Neural cell (in vitro differentiated cells): ENCODE data around the gene SLC25A21. TPM values are rescaled to one million over a fixed set of nuclear protein-coding genes. Genes with fewer than 3 reads are reported as not detected.

Source experiments
- H2AFZ ChIP-seq: fragments of 200-600, 300-800 bp; sonication (generic), shearing (Covaris generic); 2 replicates; pipeline ENCODE4 v1.6.0; 2014; ENCODE audit warnings: low read depth, mild to moderate bottlenecking, antibody characterized with exemption, low read length, moderate library complexity
- H3F3A ChIP-seq: fragments of 200-600 bp; shearing (Covaris generic); 2 replicates; pipeline ENCODE4 v1.6.1; 2016; ENCODE audit warnings: mild to moderate bottlenecking, moderate library complexity, mixed read lengths, antibody characterized with exemption, low read length; ENCODE audit not compliant: insufficient read depth, poor library complexity, severe bottlenecking
- H3K27ac ChIP-seq: fragments of 200-600, 300-800 bp; sonication (generic), shearing (Covaris generic); 2 replicates; pipeline ENCODE4 v1.5.1; 2014; ENCODE audit warnings: mild to moderate bottlenecking, low read length, moderate library complexity
- H3K27me3 ChIP-seq: fragments of 300-800, 200-600 bp; sonication (generic), shearing (Covaris generic); 2 replicates; pipeline ENCODE4 v1.6.0; 2014; ENCODE audit warnings: mild to moderate bottlenecking, low read depth, low read length, moderate library complexity; ENCODE audit not compliant: insufficient read depth
- H3K36me3 ChIP-seq: fragments of 300-800, 200-600 bp; sonication (generic), shearing (Covaris generic); 2 replicates; pipeline ENCODE4 v1.5.1; 2014; ENCODE audit warnings: mild to moderate bottlenecking, antibody characterized with exemption, low read length, moderate library complexity; ENCODE audit not compliant: insufficient read depth
- H3K4me2 ChIP-seq: fragments of 300-800, 200-600 bp; sonication (generic), shearing (Covaris generic); 2 replicates; pipeline ENCODE4 v1.6.0; 2014; ENCODE audit warnings: mild to moderate bottlenecking, low read length
- H3K4me3 ChIP-seq: fragments of 300-800, 200-600 bp; sonication (generic), shearing (Covaris generic); 2 replicates; pipeline ENCODE4 v1.5.1; 2014; ENCODE audit warnings: mild to moderate bottlenecking, low read length, moderate library complexity
- H3K79me2 ChIP-seq: fragments of 200-600 bp; shearing (Covaris generic); replicated peaks from 2 replicates; pipeline ENCODE4 v1.6.0; 2014; ENCODE audit warnings: mild to moderate bottlenecking, low read length, moderate library complexity; ENCODE audit not compliant: insufficient read depth
- H3K9ac ChIP-seq: fragments of 300-800, 200-600 bp; sonication (generic), shearing (Covaris generic); 2 replicates; pipeline ENCODE4 v1.6.1; 2016; ENCODE audit warnings: mild to moderate bottlenecking, low read length, mixed read lengths
- H3K9me2 ChIP-seq: fragments of 200-600 bp; shearing (Covaris generic); 2 replicates; pipeline ENCODE4 v1.6.1; 2016; ENCODE audit warnings: mild to moderate bottlenecking, low read length, mixed read lengths; ENCODE audit not compliant: insufficient read depth
- H3K9me3 ChIP-seq: fragments of 200-600, 300-800 bp; sonication (generic), shearing (Covaris generic); 2 replicates; pipeline ENCODE4 v1.6.1; 2016; ENCODE audit warnings: mild to moderate bottlenecking, mixed run types, low read length, moderate library complexity, mixed read lengths
- H4K20me1 ChIP-seq: fragments of 200-600 bp; shearing (Covaris generic); 2 replicates; pipeline ENCODE4 v1.6.1; 2016; ENCODE audit warnings: mild to moderate bottlenecking, mixed run types; ENCODE audit not compliant: insufficient read depth
- CTCF ChIP-seq: fragments of 450-650 bp; IDR thresholded peaks from 2 replicates; pipeline ENCODE4 v1.5.1; 2014; ENCODE audit warnings: antibody characterized with exemption, mild to moderate bottlenecking, moderate library complexity; ENCODE audit not compliant: poor library complexity, severe bottlenecking
- EP300 ChIP-seq: fragments of 450-650 bp; conservative IDR thresholded peaks from 2 replicates; pipeline ENCODE4 v1.6.1; 2014; ENCODE audit warnings: antibody characterized with exemption, mild to moderate bottlenecking, moderate library complexity; ENCODE audit not compliant: poor library complexity, severe bottlenecking
- EZH2 ChIP-seq: fragments of 200-600, 300-800 bp; shearing (Covaris generic), sonication (generic); IDR thresholded peaks from 2 replicates; pipeline ENCODE4 v1.6.1; 2014; ENCODE audit warnings: antibody characterized with exemption, low read length, borderline replicate concordance, mild to moderate bottlenecking; ENCODE audit not compliant: insufficient read depth, poor library complexity, severe bottlenecking
- MXI1 ChIP-seq: fragments of 450-650 bp; conservative IDR thresholded peaks from 2 replicates; pipeline ENCODE4 v1.6.1; 2014; ENCODE audit warnings: antibody characterized with exemption, mild to moderate bottlenecking; ENCODE audit not compliant: poor library complexity, severe bottlenecking
- POLR2AphosphoS5 ChIP-seq: IDR thresholded peaks from 2 replicates; pipeline ENCODE4 v1.6.1; 2012
- RAD21 ChIP-seq: fragments of 450-650 bp; conservative IDR thresholded peaks from 2 replicates; pipeline ENCODE4 v1.6.1; 2014; ENCODE audit warnings: antibody characterized with exemption, mild to moderate bottlenecking, moderate library complexity
- SMC3 ChIP-seq: fragments of 450-650 bp; conservative IDR thresholded peaks from 2 replicates; pipeline ENCODE4 v1.6.1; 2014; ENCODE audit warnings: antibody characterized with exemption, mild to moderate bottlenecking, moderate library complexity; ENCODE audit not compliant: poor library complexity
- TAF1 ChIP-seq: IDR thresholded peaks from 2 replicates; pipeline ENCODE4 v1.6.1; 2012; ENCODE audit warnings: low read depth
- polyA plus RNA-seq: library from polyadenylated mRNA; depleted of rRNA; stranded (reverse); fragments of >200 nt; gene quantifications from 2 replicates; pipeline ENCODE4 v1.2.3, GENCODE V29; 2014
- TF ChIP-seq, protein P1 (sequence below): IDR thresholded peaks from 2 replicates; pipeline ENCODE4 v1.6.1; 2012; ENCODE audit warnings: borderline replicate concordance

SLC25A21 gene
- polyA plus RNA-seq, 1 donor from 2014 or later: 0.35 TPM

DNA sequence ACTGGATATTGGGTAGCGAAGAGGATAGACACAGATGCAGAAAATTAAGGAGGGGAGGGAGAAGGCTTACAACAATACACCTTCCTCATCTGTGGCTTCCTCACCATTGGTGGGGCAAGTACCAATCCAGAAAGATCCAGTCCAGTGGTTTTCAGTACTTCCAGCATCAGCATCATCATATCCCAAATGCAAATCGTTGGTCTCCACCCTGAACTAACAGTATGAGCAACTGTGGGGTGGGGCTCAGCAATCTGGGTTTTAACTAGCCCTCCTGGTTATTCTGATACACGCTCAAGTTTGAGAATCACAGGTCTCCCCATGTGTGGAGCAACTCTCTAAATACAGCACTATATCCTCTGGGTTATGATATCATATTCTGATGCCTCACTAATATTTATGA lies 317.0 kb downstream of the SLC25A21 start:
- Histone ChIP-seq H3K79me2 (no peaks in the 10 kb centered on the region), H3K36me3 (no peaks in the 10 kb centered on the region), H4K20me1 (no peaks in the 10 kb centered on the region), H3F3A (no peaks in the 10 kb centered on the region), H2AFZ (no peak overlapping the region), H3K4me3 (no peak overlapping the region), H3K9me2 (no peaks in the 10 kb centered on the region), H3K9me3 (no peaks in the 10 kb centered on the region), H3K27me3 (no peaks in the 10 kb centered on the region), H3K9ac (no peak overlapping the region), H3K27ac (no peak overlapping the region), H3K4me2 (no peak overlapping the region)
- TF ChIP-seq SMC3 (no peak), RAD21 (no peak), POLR2AphosphoS5 (no peak), CTCF (no peak), EP300 (no peak), EZH2 (no peak), MXI1 (no peak), TAF1 (no peak)
- TF ChIP-seq, protein P1, sequence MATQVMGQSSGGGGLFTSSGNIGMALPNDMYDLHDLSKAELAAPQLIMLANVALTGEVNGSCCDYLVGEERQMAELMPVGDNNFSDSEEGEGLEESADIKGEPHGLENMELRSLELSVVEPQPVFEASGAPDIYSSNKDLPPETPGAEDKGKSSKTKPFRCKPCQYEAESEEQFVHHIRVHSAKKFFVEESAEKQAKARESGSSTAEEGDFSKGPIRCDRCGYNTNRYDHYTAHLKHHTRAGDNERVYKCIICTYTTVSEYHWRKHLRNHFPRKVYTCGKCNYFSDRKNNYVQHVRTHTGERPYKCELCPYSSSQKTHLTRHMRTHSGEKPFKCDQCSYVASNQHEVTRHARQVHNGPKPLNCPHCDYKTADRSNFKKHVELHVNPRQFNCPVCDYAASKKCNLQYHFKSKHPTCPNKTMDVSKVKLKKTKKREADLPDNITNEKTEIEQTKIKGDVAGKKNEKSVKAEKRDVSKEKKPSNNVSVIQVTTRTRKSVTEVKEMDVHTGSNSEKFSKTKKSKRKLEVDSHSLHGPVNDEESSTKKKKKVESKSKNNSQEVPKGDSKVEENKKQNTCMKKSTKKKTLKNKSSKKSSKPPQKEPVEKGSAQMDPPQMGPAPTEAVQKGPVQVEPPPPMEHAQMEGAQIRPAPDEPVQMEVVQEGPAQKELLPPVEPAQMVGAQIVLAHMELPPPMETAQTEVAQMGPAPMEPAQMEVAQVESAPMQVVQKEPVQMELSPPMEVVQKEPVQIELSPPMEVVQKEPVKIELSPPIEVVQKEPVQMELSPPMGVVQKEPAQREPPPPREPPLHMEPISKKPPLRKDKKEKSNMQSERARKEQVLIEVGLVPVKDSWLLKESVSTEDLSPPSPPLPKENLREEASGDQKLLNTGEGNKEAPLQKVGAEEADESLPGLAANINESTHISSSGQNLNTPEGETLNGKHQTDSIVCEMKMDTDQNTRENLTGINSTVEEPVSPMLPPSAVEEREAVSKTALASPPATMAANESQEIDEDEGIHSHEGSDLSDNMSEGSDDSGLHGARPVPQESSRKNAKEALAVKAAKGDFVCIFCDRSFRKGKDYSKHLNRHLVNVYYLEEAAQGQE: no peak

- Histone ChIP-seq H3K9me2 (no peaks in the 10 kb centered on the region), H2AFZ (no peak overlapping the region), H3K4me2 (no peak overlapping the region), H4K20me1 (no peaks in the 10 kb centered on the region), H3K36me3 (no peaks in the 10 kb centered on the region), H3K9me3 (no peaks in the 10 kb centered on the region), H3K27me3 (no peaks in the 10 kb centered on the region), H3K27ac (no peak overlapping the region), H3K79me2 (no peaks in the 10 kb centered on the region), H3F3A (no peaks in the 10 kb centered on the region), H3K9ac (no peak overlapping the region), H3K4me3 (no peak overlapping the region)
- TF ChIP-seq EZH2: no peak
- no peak for TF ChIP-seq SMC3
- TF ChIP-seq RAD21: no peak
- TF ChIP-seq CTCF: no peak
- no peak for TF ChIP-seq MXI1
Measured at GRCh38 chr14:36852981-36853691, 319.3 kb downstream of the SLC25A21 start.
